SJSA1 (cell line): ENCODE measurements around the gene SDK1. TPM values are rescaled to one million over a fixed set of nuclear protein-coding genes. Genes with fewer than 3 reads are reported as not detected.
"Not testable (repeated sequence)": the region's sequence is repeated elsewhere in the genome, so short reads cannot be mapped to it uniquely, and the experiment has no call there.

Source experiments
- DNase-seq, 2 experiments: peaks; one replicate each; pipeline ENCODE4 v3.0.0-alpha.2; 2015 to 2020; ENCODE audit warnings: low spot score in 2 of 2, low read depth in 1 of 2
- H3K27ac ChIP-seq: fragments of 250-450 bp; sonication (Bioruptor Pico); 2 replicates; pipeline ENCODE4 v1.5.1; 2020; ENCODE audit warnings: mild to moderate bottlenecking, moderate library complexity
- H3K27me3 ChIP-seq: fragments of 250-450 bp; sonication (Bioruptor Pico); replicated peaks from 2 replicates; pipeline ENCODE4 v1.5.1; 2020; ENCODE audit warnings: mild to moderate bottlenecking, moderate library complexity
- H3K36me3 ChIP-seq: fragments of 250-450 bp; sonication (Bioruptor Pico); 2 replicates; pipeline ENCODE4 v1.5.1; 2020; ENCODE audit warnings: mild to moderate bottlenecking
- H3K4me1 ChIP-seq: fragments of 250-450 bp; sonication (Bioruptor Pico); replicated peaks from 2 replicates; pipeline ENCODE4 v1.6.1; 2021; ENCODE audit warnings: mild to moderate bottlenecking
- H3K4me3 ChIP-seq: fragments of 250-450 bp; sonication (Bioruptor Pico); 2 replicates; pipeline ENCODE4 v1.5.1; 2020; ENCODE audit warnings: mild to moderate bottlenecking
- H3K9me3 ChIP-seq: fragments of 250-450 bp; sonication (Bioruptor Pico); replicated peaks from 2 replicates; pipeline ENCODE4 v1.5.1; 2020; ENCODE audit warnings: mild to moderate bottlenecking
- total RNA-seq: library from RNA; depleted of rRNA; stranded (reverse); fragments of >200 nt; shearing (Covaris generic); gene quantifications from 2 replicates; pipeline ENCODE4 v1.2.3, GENCODE V29; 2014

The SDK1 gene
- total RNA-seq, 1 experiment from 2014 or later: 8.7 TPM

- peaks cover 35% of the 10 kb centered on the region for H3K36me3 ChIP-seq
- H3K27ac ChIP-seq: no peak overlapping the region
- no peaks in the 10 kb centered on the region for H3K27me3 ChIP-seq
- no peaks in the 10 kb centered on the region for H3K9me3 ChIP-seq
- no peak overlapping the region for H3K4me3 ChIP-seq
- H3K4me1 ChIP-seq: peaks cover 15% of the 10 kb centered on the region
- DNase-seq: no peak
These were observed 654.0 kb downstream of the SDK1 start for GRCh38 chr7:3955026-3955425.

GRCh38 chr7:3955751-3956696 lies 655.0 kb downstream of the SDK1 start:
- H3K4me3 ChIP-seq: no peak overlapping the region
- H3K27ac ChIP-seq: peak overlapping the region; percentile 14; the same call in 1 of the 2 replicates
- peaks cover 35% of the 10 kb centered on the region for H3K36me3 ChIP-seq
- H3K9me3 ChIP-seq: no peaks in the 10 kb centered on the region
- H3K27me3 ChIP-seq: no peaks in the 10 kb centered on the region
- peak; percentile 53 to 54 for DNase-seq
- peaks cover 15% of the 10 kb centered on the region for H3K4me1 ChIP-seq

- H3K27ac ChIP-seq: no peak overlapping the region
- H3K4me3 ChIP-seq: no peak overlapping the region
- peaks cover 35% of the 10 kb centered on the region for H3K36me3 ChIP-seq
- H3K27me3 ChIP-seq: no peaks in the 10 kb centered on the region
- peaks cover 15% of the 10 kb centered on the region for H3K4me1 ChIP-seq
- no peaks in the 10 kb centered on the region for H3K9me3 ChIP-seq
- no peak for DNase-seq
These were observed 655.9 kb downstream of the SDK1 start for GRCh38 chr7:3956949-3957348.

- H3K4me1 ChIP-seq: peaks cover 15% of the 10 kb centered on the region
- H3K27me3 ChIP-seq: no peaks in the 10 kb centered on the region
- DNase-seq: no peak
- peaks cover 37% of the 10 kb centered on the region for H3K36me3 ChIP-seq
- no peak overlapping the region for H3K4me3 ChIP-seq
- no peak overlapping the region for H3K27ac ChIP-seq
- H3K9me3 ChIP-seq: no peaks in the 10 kb centered on the region
These were observed 656.5 kb downstream of the SDK1 start for GRCh38 chr7:3957472-3958108.

GRCh38 chr7:3958109-3958483 lies 657.0 kb downstream of the SDK1 start:
- Histone ChIP-seq H3K36me3 (peaks cover 37% of the 10 kb centered on the region), H3K4me3 (no peak overlapping the region), H3K27me3 (no peaks in the 10 kb centered on the region), H3K9me3 (no peaks in the 10 kb centered on the region), H3K27ac (no peak overlapping the region), H3K4me1 (peaks cover 15% of the 10 kb centered on the region)
- no peak for DNase-seq

GRCh38 chr7:3959364-3959763 lies 658.3 kb downstream of the SDK1 start:
- no peak overlapping the region for H3K4me3 ChIP-seq
- peaks cover 35% of the 10 kb centered on the region for H3K36me3 ChIP-seq
- DNase-seq: no peak
- H3K27me3 ChIP-seq: no peaks in the 10 kb centered on the region
- no peak overlapping the region for H3K27ac ChIP-seq
- peaks cover 15% of the 10 kb centered on the region for H3K4me1 ChIP-seq
- H3K9me3 ChIP-seq: no peaks in the 10 kb centered on the region

- no peak overlapping the region for H3K4me3 ChIP-seq
- H3K27ac ChIP-seq: no peak overlapping the region
- H3K9me3 ChIP-seq: no peaks in the 10 kb centered on the region
- peaks cover 36% of the 10 kb centered on the region for H3K36me3 ChIP-seq
- no peak for DNase-seq
- H3K4me1 ChIP-seq: peaks cover 15% of the 10 kb centered on the region
- no peaks in the 10 kb centered on the region for H3K27me3 ChIP-seq
These were observed 659.2 kb downstream of the SDK1 start for GRCh38 chr7:3960050-3960763.

- no peak for DNase-seq
- Histone ChIP-seq H3K27me3 (no peaks in the 10 kb centered on the region), H3K9me3 (no peaks in the 10 kb centered on the region), H3K36me3 (peaks cover 31% of the 10 kb centered on the region), H3K27ac (no peak overlapping the region), H3K4me1 (peaks cover 8% of the 10 kb centered on the region), H3K4me3 (no peak overlapping the region)
These were observed 659.9 kb downstream of the SDK1 start for GRCh38 chr7:3960942-3961341.

GRCh38 chr7:3961857-3962503 lies 660.9 kb downstream of the SDK1 start:
- Histone ChIP-seq H3K27ac (no peak overlapping the region), H3K4me1 (no peaks in the 10 kb centered on the region), H3K27me3 (no peaks in the 10 kb centered on the region), H3K4me3 (no peak overlapping the region), H3K36me3 (peaks cover 25% of the 10 kb centered on the region), H3K9me3 (no peaks in the 10 kb centered on the region)
- DNase-seq: no peak

- peaks cover 38% of the 10 kb centered on the region for H3K36me3 ChIP-seq
- not testable (repeated sequence) for H3K9me3 ChIP-seq, H3K27me3 ChIP-seq, H3K27ac ChIP-seq, H3K4me1 ChIP-seq, DNase-seq, H3K4me3 ChIP-seq
These were observed 662.7 kb downstream of the SDK1 start for GRCh38 chr7:3963768-3964167.

- no peak for DNase-seq
- H3K27me3 ChIP-seq: no peaks in the 10 kb centered on the region
- no peak overlapping the region for H3K4me3 ChIP-seq
- no peak overlapping the region for H3K27ac ChIP-seq
- no peaks in the 10 kb centered on the region for H3K4me1 ChIP-seq
- peaks cover 44% of the 10 kb centered on the region for H3K36me3 ChIP-seq
- no peaks in the 10 kb centered on the region for H3K9me3 ChIP-seq
These were observed 664.0 kb downstream of the SDK1 start for GRCh38 chr7:3964980-3965606.

GRCh38 chr7:3965794-3966395 lies 664.8 kb downstream of the SDK1 start:
- no peak overlapping the region for H3K4me3 ChIP-seq
- DNase-seq: no peak
- H3K9me3 ChIP-seq: no peaks in the 10 kb centered on the region
- no peak overlapping the region for H3K27ac ChIP-seq
- no peaks in the 10 kb centered on the region for H3K4me1 ChIP-seq
- peaks cover 48% of the 10 kb centered on the region for H3K36me3 ChIP-seq
- H3K27me3 ChIP-seq: no peaks in the 10 kb centered on the region

- Histone ChIP-seq H3K4me1 (no peaks in the 10 kb centered on the region), H3K27me3 (no peaks in the 10 kb centered on the region), H3K4me3 (no peak overlapping the region), H3K36me3 (peaks cover 40% of the 10 kb centered on the region), H3K9me3 (no peaks in the 10 kb centered on the region), H3K27ac (no peak overlapping the region)
- DNase-seq: no peak
These were observed 667.2 kb downstream of the SDK1 start for GRCh38 chr7:3968234-3968633.
